Naive thymus-derived CD4-positive, alpha-beta T cell (primary cell): ENCODE results near the gene ZNF529. TPM values are rescaled to one million over a fixed set of nuclear protein-coding genes. Genes with fewer than 3 reads are reported as not detected.

Source experiments
- ATAC-seq: fragments of 150-1000 bp; cut with Tn5 transposase; 2 replicates; pipeline ENCODE4 v1.10.0; 2021; ENCODE audit warnings: mild to moderate bottlenecking, moderate library complexity
- CTCF ChIA-PET: fragments of 350-600 bp; sonication (Branson Sonifier 250); formaldehyde crosslinking; loops from one replicate; lab custom pipeline; 2021; ENCODE audit warnings: antibody characterized with exemption; lab: Charles Lee
- POLR2A ChIA-PET: fragments of 350-600 bp; sonication (Branson Sonifier 250); formaldehyde crosslinking; loops from one replicate; lab custom pipeline; 2021; ENCODE audit warnings: antibody characterized with exemption, inconsistent platforms; lab: Charles Lee
- DNase-seq, 9 donors: peaks; one replicate each; pipeline versions ENCODE4 v3.0.0 to v3.0.0-alpha.2; 2020 to 2022; ENCODE audit warnings: mixed read lengths in 1 of 9
- H3K27ac ChIP-seq: one replicate; pipeline ENCODE4 v1.7.0; 2013; ENCODE audit warnings: mild to moderate bottlenecking, low read depth, low read length, moderate library complexity
- H3K27me3 ChIP-seq, 2 donors: one replicate each; pipeline ENCODE4 v1.7.0; 2013; ENCODE audit warnings: low read length in 2 of 2, mild to moderate bottlenecking in 2 of 2, moderate library complexity in 2 of 2; ENCODE audit not compliant: control insufficient read depth in 2 of 2, insufficient read depth in 2 of 2
- H3K36me3 ChIP-seq, 3 experiments: 1 replicate in 2 of 3; 2 replicates in 1 of 3; pipeline ENCODE4 v1.7.0; 2013; ENCODE audit warnings: low read length in 3 of 3, mild to moderate bottlenecking in 3 of 3, moderate library complexity in 1 of 3; ENCODE audit not compliant: insufficient read depth in 3 of 3, control insufficient read depth in 2 of 3
- H3K4me1 ChIP-seq, 2 donors: one replicate each; pipeline ENCODE4 v1.7.0; 2013; ENCODE audit warnings: low read length in 2 of 2, mild to moderate bottlenecking in 2 of 2, moderate library complexity in 1 of 2; ENCODE audit not compliant: control insufficient read depth in 2 of 2, insufficient read depth in 2 of 2
- H3K4me3 ChIP-seq: 2 replicates; pipeline ENCODE4 v1.7.0; 2013; ENCODE audit warnings: mild to moderate bottlenecking, low read length
- H3K9me3 ChIP-seq, 3 experiments: 1 replicate in 2 of 3; 2 replicates in 1 of 3; pipeline ENCODE4 v1.7.0; 2013; ENCODE audit warnings: low read length in 3 of 3; ENCODE audit not compliant: control insufficient read depth in 2 of 3
- H3K27ac Mint-ChIP-seq, 9 donors: one replicate each; pipeline ENCODE4 v1.8.0; 2020 to 2022; ENCODE audit warnings: mixed read lengths in 9 of 9, mild to moderate bottlenecking in 8 of 9, moderate library complexity in 5 of 9, inconsistent platforms in 2 of 9
- H3K27me3 Mint-ChIP-seq, 5 donors: one replicate each; pipeline ENCODE4 v1.8.0; 2021 to 2022; ENCODE audit warnings: mixed read lengths in 5 of 5, mild to moderate bottlenecking in 1 of 5
- H3K36me3 Mint-ChIP-seq, 5 donors: one replicate each; pipeline ENCODE4 v1.8.0; 2020 to 2022; ENCODE audit warnings: mixed read lengths in 5 of 5, mild to moderate bottlenecking in 3 of 5, inconsistent platforms in 1 of 5
- H3K4me1 Mint-ChIP-seq, 7 donors: one replicate each; pipeline ENCODE4 v1.8.0; 2020 to 2022; ENCODE audit warnings: mixed read lengths in 7 of 7, mild to moderate bottlenecking in 3 of 7, inconsistent platforms in 1 of 7
- H3K4me3 Mint-ChIP-seq, 10 donors: one replicate each; pipeline ENCODE4 v1.8.0; 2020 to 2022; ENCODE audit warnings: mild to moderate bottlenecking in 10 of 10, mixed read lengths in 10 of 10, moderate library complexity in 6 of 10, inconsistent platforms in 2 of 10
- H3K9me3 Mint-ChIP-seq, 11 donors: one replicate each; pipeline ENCODE4 v1.8.0; 2020 to 2022; ENCODE audit warnings: mixed read lengths in 11 of 11, mild to moderate bottlenecking in 4 of 11, inconsistent platforms in 1 of 11, moderate library complexity in 1 of 11
- intact Hi-C, 2 donors: fragments of 100-400 bp; cut with micrococcal nuclease; formaldehyde crosslinking; loops; one replicate each; pipeline ENCODE4 v1.15.1; 2023
- polyA plus RNA-seq, 2 donors: library from polyadenylated mRNA; unstranded; fragments of 300-500 nt; fragmentation: Illumina TruSeq; gene quantifications; one replicate each; pipeline ENCODE4 v1.2.3, GENCODE V29; 2021
- total RNA-seq, 6 experiments: library from RNA in 5 of 6; stranded (reverse) in 5 of 6; gene quantifications; 1 replicate in 5 of 6; 2 replicates in 1 of 6; pipeline ENCODE4 v1.2.3 and lab custom pipeline; 2021 to 2026

ZNF529 gene
- total and polyA plus RNA-seq, 7 experiments from 2014 or later: 9.9 to 37.8 (median 22.7) TPM

- POLR2A ChIA-PET: no interaction called here
- H3K4me3 ChIP-seq: no peak overlapping the region
- H3K27ac ChIP-seq: no peak overlapping the region
- Mint-ChIP-seq H3K4me3 (no peak overlapping the region), H3K27me3 (no peaks in the 10 kb centered on the region), H3K36me3 (peaks cover 3 to 18% (median 8%) of the 10 kb centered on the region in 5 donors), H3K4me1 (no peaks in the 10 kb centered on the region), H3K27ac (no peak overlapping the region), H3K9me3 (peaks cover 13 to 80% (median 30%) of the 10 kb centered on the region in 11 donors)
- no peak for ATAC-seq
- H3K4me1 ChIP-seq: no peaks in the 10 kb centered on the region
- no peak for DNase-seq
- H3K36me3 ChIP-seq: no peaks in the 10 kb centered on the region
- H3K27me3 ChIP-seq: no peaks in the 10 kb centered on the region
- H3K9me3 ChIP-seq: peaks cover 0 to 33% (median 10%) of the 10 kb centered on the region in 3 experiments
- intact Hi-C loops: no loop called here
- CTCF ChIA-PET: no interaction called here
Observed at GRCh38 chr19:36497001-36497400, 76.1 kb downstream of the ZNF529 start.

Other genes starting within 250 kb of the ZNF529 start
- gene ZFP14, start 194.1 kb downstream of the ZNF529 start, total RNA-seq: 10 to 100 TPM in 2 of 5 experiments, 1 to 10 TPM in 3; 5.3 to 24.0 (median 9.2) TPM
- 1 to 10 TPM; 4.7 to 6.5 TPM for gene ZFP14, start 194.1 kb downstream of the ZNF529 start, polyA plus RNA-seq
- 1 to 10 TPM; 2.2 to 8.2 (median 5.7) TPM for gene ZFP82, start 154.6 kb downstream of the ZNF529 start, total RNA-seq
- gene ZFP82, start 154.6 kb downstream of the ZNF529 start, polyA plus RNA-seq: 10 to 100 TPM in 1 of 2 donors, 1 to 10 TPM in 1; 8.2 to 13.9 TPM
- 10 to 100 TPM in 2 of 5 experiments, 1 to 10 TPM in 3; 9.2 to 29.8 (median 9.3) TPM for gene ZNF566, start 83.7 kb downstream of the ZNF529 start, total RNA-seq
- gene ZNF566, start 83.7 kb downstream of the ZNF529 start, polyA plus RNA-seq: 10 to 100 TPM in 1 of 2 donors, 1 to 10 TPM in 1; 9.8 to 29.1 TPM
- 10 to 100 TPM in 3 of 5 experiments, 1 to 10 TPM in 2; 2.9 to 13.2 (median 11.3) TPM for gene ZNF260, start 45.0 kb downstream of the ZNF529 start, total RNA-seq
- 10 to 100 TPM in 1 of 2 donors, 1 to 10 TPM in 1; 6.1 to 15.3 TPM for gene ZNF260, start 45.0 kb downstream of the ZNF529 start, polyA plus RNA-seq
- gene ZNF382, start 32.0 kb upstream of the ZNF529 start, total RNA-seq: 10 to 100 TPM in 3 of 5 experiments, 1 to 10 TPM in 2; 5.4 to 20.2 (median 12.2) TPM
- gene ZNF382, start 32.0 kb upstream of the ZNF529 start, polyA plus RNA-seq: 10 to 100 TPM in 1 of 2 donors, 1 to 10 TPM in 1; 7.3 to 10.3 TPM
- gene ZNF461, start 93.5 kb upstream of the ZNF529 start, total RNA-seq: 10 to 100 TPM in 3 of 5 experiments, 1 to 10 TPM in 2; 6.1 to 17.6 (median 10.9) TPM
- 1 to 10 TPM; 4.0 to 4.6 TPM for gene ZNF461, start 93.5 kb upstream of the ZNF529 start, polyA plus RNA-seq
- 10 to 100 TPM in 2 of 5 experiments, 1 to 10 TPM in 3; 7.0 to 18.3 (median 9.3) TPM for gene ZNF567, start 114.3 kb upstream of the ZNF529 start, total RNA-seq
- 10 to 100 TPM in 1 of 2 donors, 1 to 10 TPM in 1; 9.5 to 10.9 TPM for gene ZNF567, start 114.3 kb upstream of the ZNF529 start, polyA plus RNA-seq
- gene ZNF850, start 199.5 kb upstream of the ZNF529 start, total RNA-seq: 1 to 10 TPM; 1.9 to 4.8 (median 4.3) TPM
- under 1 TPM; 0.46 to 0.99 TPM for gene ZNF850, start 199.5 kb upstream of the ZNF529 start, polyA plus RNA-seq